SW480 (cell line): Measurements from ENCODE around the gene ARHGEF26.

Experiments used
- DNase-seq: peaks from one replicate; pipeline ENCODE4 v3.0.0-alpha.2; 2016; ENCODE audit warnings: low spot score

ARHGEF26 gene

DNA sequence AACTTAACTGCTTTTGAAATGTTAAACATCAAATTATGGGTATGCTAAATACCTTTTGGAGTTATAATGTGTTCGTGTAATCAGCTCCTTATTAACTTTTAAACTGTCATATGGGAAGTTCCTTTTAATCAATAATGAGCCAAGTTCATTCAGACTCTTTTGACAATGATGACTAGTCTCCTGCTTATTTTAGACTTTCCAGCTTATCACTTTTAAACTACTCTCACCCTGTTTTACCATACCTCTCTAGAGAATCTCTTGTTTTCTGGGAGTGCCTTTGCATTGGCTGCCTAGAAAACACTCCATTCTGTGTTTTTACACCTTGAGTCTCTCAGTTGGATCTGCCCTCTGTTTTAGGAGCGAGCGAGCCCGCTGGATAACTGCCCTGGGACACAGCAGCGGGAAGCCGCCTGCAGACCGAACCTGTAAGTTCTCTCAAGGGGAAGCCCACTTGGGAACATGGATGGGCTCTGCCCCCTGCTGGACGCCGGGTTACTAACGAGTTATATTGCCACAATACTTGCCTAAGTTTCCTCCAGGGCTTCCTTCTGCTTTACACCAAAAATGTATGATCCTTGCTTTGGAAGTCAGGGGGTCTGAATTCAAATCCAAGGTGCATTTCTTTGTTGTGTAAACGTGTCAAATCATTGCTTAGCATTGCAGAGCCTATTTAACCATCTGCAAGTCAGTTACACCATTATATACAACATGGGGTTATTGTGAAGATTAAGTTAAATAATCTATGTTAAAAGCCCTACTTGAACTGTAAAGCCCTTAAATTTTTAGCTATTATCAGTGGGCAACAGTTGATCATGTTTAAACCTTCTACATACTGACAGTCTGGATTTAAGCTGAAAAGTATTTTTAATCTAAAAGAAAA, 131.8 kb downstream of the ARHGEF26 start:
- DNase-seq: peak; percentile 73

DNA sequence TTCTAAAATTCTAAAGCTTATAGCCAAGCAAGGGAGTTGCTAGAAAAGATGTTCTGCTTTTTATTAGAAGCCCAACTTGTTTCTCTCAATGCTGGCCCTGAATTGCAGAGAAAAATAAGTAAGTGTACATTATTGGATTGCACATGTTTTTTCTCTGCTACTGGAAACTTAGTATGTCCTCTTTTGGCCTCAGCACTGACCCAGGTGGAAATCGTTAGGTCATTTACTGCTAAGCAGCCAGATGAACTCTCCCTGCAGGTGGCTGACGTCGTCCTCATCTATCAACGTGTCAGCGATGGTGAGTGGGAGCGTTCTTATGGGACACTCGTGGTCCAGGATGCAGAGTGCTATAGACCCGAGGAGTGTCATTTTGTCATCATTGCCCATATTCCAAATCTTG, 133.3 kb downstream of the ARHGEF26 start:
- no peak for DNase-seq

DNA sequence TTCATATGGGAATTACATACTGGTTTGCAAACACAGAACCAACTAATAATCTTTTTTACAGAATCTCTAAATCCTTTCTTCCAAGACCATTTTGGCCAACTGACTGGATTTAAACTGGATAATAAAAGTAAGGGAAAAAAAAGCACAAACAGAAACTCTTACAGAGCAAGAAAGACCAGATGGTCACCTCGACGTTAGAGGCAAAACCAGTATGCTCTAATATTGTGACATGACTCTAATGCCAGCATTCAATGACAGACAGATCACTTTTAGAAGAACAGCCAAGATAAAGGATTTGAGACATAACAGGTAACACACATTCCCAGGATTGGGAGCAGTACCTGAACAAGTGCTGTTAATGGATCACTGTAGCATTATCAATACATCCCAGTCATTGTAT, 152.2 kb downstream of the ARHGEF26 start:
- no peak for DNase-seq

DNA sequence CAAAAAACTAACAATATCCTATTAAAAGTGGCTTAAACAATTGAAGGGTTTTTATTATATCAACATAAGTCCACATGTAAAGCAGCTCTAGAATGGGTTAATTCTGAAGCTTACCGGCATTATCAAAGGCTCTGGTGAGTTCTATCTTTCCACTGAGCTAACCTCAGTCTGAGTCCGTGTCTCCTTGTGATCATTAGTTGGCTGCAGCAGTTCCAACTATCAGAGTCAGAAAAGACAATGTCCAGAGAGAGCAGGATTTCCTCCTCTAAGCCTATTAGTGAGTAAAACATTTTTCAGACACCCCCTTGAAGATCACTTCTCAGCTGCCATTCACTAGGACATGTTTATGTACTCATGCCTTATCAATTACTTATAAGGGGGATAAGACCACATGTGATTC, 153.2 kb downstream of the ARHGEF26 start:
- no peak for DNase-seq

DNA sequence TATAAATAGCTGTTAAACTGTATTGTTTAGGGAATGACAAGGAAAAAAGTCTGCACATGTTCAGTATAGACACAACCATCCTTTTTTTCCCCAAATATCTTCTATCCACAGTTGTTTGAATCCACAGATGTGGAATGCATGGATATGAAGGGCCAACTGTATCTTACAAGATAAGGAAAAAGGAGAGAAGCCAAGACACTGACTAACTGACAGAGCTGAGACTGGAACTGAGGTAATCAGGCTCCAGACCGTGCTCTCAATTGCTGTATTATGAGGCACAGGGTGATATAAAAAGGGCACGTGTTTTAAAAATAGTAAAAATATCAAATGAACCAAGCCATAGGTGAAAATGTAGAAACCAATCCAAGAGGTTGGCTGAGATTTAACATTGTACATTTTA, 154.1 kb downstream of the ARHGEF26 start:
- DNase-seq: no peak

DNA sequence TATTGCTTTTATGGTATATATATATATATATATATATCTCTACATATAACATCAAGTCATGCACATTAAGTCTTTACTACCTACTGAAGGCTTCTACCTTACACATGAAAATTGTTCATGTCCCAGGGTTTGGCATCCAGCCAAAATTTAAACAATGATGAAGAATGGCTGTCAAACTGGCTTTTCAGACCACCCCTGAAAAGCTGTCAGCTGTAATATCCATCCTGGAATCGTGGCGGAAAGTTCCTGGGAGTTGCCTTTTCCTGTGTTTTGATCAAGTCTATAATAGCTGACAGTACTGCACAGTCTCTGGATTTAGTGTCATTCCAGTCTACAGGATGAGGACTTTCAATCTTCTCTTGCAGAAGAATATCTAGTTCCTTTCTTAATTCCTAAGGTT, 154.8 kb downstream of the ARHGEF26 start:
- no peak for DNase-seq

DNA sequence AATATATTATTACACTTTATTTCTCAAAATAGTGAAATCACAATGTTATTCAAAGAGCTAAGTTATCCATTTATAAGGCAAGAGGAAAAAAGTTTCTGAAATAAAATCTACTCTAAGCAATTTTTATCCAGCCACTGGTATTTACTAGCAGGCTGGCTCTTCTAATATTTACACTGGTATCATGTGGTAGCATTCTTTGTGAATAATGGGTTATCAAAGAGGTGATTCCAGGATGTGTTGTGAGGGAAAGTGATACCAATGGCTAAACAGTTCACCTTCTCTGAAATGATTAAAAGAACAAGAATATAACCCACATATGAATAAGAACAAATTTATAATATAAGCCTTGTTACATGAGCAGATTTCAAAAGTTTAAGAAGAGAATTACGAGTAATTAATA, 159.0 kb downstream of the ARHGEF26 start:
- no peak for DNase-seq

DNA sequence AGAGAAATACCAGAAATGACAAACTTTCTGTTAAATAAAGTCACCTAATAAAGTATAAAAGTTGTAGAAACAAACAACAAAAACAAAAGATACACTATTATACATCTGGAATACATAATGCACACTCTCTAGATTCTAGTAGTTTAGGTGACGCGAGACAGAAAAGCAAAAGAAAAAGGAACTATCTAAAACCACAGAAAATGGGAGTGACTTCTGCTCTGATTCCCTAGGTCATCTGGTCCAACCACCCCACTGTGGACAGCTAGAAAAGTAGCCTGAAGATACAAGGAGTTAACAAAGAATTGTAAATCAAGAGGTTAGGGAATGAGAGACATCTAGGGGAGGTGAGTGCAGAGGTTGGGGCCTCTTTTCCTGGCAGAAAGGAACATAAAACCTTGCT, 164.0 kb downstream of the ARHGEF26 start:
- no peak for DNase-seq

DNA sequence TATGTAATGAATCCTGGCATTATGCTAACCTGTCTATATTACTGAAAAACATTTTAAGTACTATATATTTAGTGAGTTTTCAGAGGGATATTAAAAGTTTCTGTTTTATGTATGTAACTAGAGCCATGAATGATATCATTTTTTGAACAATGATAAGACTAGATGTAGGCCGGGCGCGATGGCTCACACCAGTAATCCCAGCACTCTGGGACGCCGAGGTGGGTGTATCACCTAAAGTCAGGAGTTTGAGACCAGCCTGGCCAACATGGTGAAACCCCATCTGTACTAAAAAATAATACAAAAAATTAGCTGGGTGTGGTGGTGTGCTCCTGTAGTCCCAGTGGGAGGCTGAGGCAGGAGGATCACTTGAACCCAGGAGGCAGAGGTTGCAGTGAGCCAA, 169.0 kb downstream of the ARHGEF26 start:
- no peak for DNase-seq

DNA sequence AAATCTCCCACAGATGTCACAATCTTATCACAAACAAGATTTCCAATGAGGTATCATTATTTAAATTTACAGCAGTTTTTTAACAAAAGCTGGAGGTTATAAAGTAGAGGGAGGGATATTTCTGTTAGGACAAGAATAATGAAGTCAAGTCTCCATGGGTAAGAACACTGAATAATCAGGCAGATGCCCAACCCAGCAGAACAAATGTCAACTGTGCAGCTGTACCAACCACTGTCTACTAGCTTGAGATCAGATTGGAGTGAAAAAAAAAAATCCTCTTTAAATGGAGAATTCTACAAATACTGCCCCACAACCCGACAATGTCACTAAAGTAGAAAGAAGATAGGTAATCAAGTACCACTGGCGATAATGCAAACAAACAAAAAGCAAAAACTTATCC, 172.8 kb downstream of the ARHGEF26 start:
- no peak for DNase-seq

DNA sequence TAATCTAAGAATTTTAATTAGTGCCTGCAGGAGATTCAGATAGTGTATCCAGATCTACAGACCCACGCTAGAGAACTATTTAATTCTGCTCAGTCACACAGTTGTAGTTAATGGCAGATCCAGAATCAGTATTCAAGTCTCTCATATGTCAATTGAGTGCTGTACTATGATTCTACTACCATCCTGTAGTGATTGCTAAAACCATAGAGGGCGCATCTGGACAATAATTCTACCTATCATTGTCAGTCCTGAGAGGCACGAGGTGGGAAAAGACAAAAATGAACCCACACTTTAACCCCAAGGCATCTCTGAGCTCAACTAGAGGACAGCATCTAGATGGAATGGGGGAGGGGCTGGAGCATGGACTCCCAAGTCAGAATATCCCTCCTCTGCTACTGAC, 180.4 kb downstream of the ARHGEF26 start:
- no peak for DNase-seq

DNA sequence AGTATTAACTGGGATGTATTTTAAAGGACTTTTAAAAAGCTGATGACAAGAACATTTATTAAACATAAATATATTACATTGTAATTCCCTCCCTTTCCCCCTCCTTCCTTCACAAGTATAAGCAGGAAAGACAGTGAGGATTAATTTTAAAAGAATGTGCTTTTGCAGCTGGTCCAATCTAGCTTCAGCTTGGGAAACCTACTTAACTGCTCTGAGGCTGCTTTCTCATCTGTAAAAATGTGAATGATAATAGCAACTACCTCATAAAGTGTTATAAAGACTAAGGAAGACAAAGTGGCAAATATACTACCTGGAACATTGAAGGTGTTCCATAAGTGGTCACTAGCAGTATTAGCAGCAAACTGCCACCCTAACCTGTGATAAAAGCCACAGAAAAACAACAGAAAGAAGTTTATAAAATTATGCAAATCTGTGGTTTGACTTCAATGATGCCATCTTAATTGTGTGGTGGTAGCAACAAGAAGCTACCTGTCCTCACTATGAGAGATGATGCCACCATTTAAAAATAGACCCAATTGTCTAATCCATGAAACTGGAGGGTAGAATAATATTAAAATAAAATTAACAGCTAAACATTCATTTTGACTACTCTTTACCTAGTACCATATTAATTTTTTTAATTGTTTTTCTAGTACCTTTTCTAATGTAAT, 183.1 kb downstream of the ARHGEF26 start:
- DNase-seq: no peak

DNA sequence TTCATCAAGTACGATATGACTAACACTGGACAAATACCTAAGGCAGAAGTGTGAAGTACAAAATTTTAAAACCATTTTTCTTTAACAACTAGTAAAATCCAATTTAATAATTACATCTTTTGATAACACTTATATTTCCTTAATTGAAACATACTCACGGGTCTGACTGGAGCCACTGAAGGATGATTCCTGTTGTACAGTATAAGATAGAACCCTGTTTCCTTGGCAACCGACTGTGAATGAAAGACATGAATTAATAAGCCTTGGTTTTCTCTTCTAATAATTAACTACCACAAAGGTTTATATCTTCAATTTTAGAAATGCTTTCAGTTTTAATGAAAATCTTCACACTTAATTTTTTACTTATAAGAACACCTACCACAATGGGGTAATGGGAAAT, 183.7 kb downstream of the ARHGEF26 start:
- DNase-seq: no peak

DNA sequence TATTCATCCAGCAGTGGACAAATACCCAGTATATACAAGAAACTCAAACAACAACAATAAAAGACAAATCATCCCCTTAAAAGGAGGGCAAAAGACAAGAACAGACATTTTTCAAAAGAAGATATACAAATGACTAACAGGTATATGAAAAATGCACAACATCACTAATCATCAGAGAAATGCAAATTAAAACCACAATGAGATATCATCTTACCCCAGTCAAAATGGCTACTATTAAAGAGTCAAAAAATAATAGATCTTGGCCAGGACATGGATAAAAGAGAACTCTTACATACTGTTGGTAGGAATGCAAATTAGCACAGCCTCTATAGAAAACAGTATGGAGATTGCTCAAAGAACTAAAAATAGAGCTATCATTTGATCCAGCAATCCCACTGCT, 186.2 kb downstream of the ARHGEF26 start:
- DNase-seq: no peak
